Keratinocyte (primary cell): ENCODE data around the gene TXNRD2. TPM values are rescaled to one million over a fixed set of nuclear protein-coding genes. Genes with fewer than 3 reads are reported as not detected.
A peak's percentile ranks its signal among the peaks of the same experiment; 100 is the strongest.

Experiments used
- DNase-seq: peaks from one replicate; pipeline ENCODE4 v3.0.0-alpha.2; 2011; ENCODE audit warnings: low read depth, missing footprints, low spot score
- FAIRE-seq: peaks from 2 replicates; lab custom pipeline; 2011; peaks lifted over from hg19 to GRCh38; lab: Jason Lieb, UNC
- H2AFZ ChIP-seq: 2 replicates; pipeline ENCODE4 v1.6.0; 2012; ENCODE audit warnings: low read length, control low read depth, inconsistent platforms; ENCODE audit not compliant: control insufficient read depth
- H3K27ac ChIP-seq: 2 replicates; pipeline ENCODE4 v1.5.1; 2011; ENCODE audit warnings: low read length; ENCODE audit not compliant: control insufficient read depth, insufficient read depth
- H3K27me3 ChIP-seq: 3 replicates; pipeline ENCODE4 v1.6.0; 2011; ENCODE audit warnings: low read length; ENCODE audit not compliant: control insufficient read depth, insufficient read depth; ENCODE audit errors: extremely low read depth
- H3K36me3 ChIP-seq, 2 experiments: 2 replicates in 1 of 2; 3 replicates in 1 of 2; pipeline ENCODE4 v1.5.1; 2011; ENCODE audit warnings: low read length in 2 of 2, mild to moderate bottlenecking in 1 of 2; ENCODE audit not compliant: control insufficient read depth in 2 of 2, insufficient read depth in 2 of 2; ENCODE audit errors: extremely low read depth in 1 of 2
- H3K4me1 ChIP-seq: 3 replicates; pipeline ENCODE4 v1.5.1; 2011; ENCODE audit warnings: low read length; ENCODE audit not compliant: control insufficient read depth, insufficient read depth; ENCODE audit errors: extremely low read depth
- H3K4me2 ChIP-seq: 3 replicates; pipeline ENCODE4 v1.6.0; 2011; ENCODE audit warnings: low read depth, low read length; ENCODE audit not compliant: control insufficient read depth, insufficient read depth; ENCODE audit errors: extremely low read depth
- H3K4me3 ChIP-seq, 3 experiments: fragments of 200-600 bp in 1 of 3; sonication (generic) in 1 of 3; 2 replicates in 2 of 3; 3 replicates in 1 of 3; pipeline ENCODE4 v1.5.1; 2011 to 2016; ENCODE audit warnings: low read length in 3 of 3, mild to moderate bottlenecking in 3 of 3, control low read depth in 2 of 3, inconsistent platforms in 1 of 3, low read depth in 1 of 3, mixed read lengths in 1 of 3, mixed run types in 1 of 3, moderate library complexity in 1 of 3; ENCODE audit not compliant: control insufficient read depth in 2 of 3, insufficient read depth in 2 of 3; ENCODE audit errors: extremely low read depth in 1 of 3
- H3K79me2 ChIP-seq: 2 replicates; pipeline ENCODE4 v1.6.0; 2012; ENCODE audit warnings: low read length; ENCODE audit not compliant: control insufficient read depth, insufficient read depth
- H3K9ac ChIP-seq: 3 replicates; pipeline ENCODE4 v1.6.0; 2011; ENCODE audit warnings: low read length; ENCODE audit not compliant: control insufficient read depth, insufficient read depth; ENCODE audit errors: extremely low read depth
- H3K9me1 ChIP-seq: 3 replicates; pipeline ENCODE4 v1.6.0; 2011; ENCODE audit warnings: low read length; ENCODE audit not compliant: control insufficient read depth, insufficient read depth; ENCODE audit errors: extremely low read depth
- H3K9me3 ChIP-seq: 2 replicates; pipeline ENCODE4 v1.5.1; 2012; ENCODE audit warnings: low read depth, low read length; ENCODE audit not compliant: control insufficient read depth
- H4K20me1 ChIP-seq: 3 replicates; pipeline ENCODE4 v1.6.0; 2011; ENCODE audit warnings: low read length; ENCODE audit not compliant: control insufficient read depth, insufficient read depth; ENCODE audit errors: extremely low read depth
- CTCF ChIP-seq, 3 experiments: IDR thresholded peaks in 1 of 3; conservative IDR thresholded peaks in 1 of 3; optimal IDR thresholded peaks in 1 of 3; 2 replicates in 2 of 3; 3 replicates in 1 of 3; pipeline versions ENCODE3 to v1.5.1; 2011; ENCODE audit warnings: low read length in 3 of 3, mild to moderate bottlenecking in 3 of 3, moderate library complexity in 2 of 3, control low read depth in 1 of 3, inconsistent platforms in 1 of 3; ENCODE audit not compliant: insufficient read depth in 2 of 3; ENCODE audit errors: extremely low read depth in 1 of 3
- EZH2 ChIP-seq: IDR thresholded peaks from one replicate; pipeline ENCODE4 v1.6.1; 2012; ENCODE audit warnings: inconsistent platforms, mild to moderate bottlenecking, low read length, moderate library complexity
- dilution Hi-C: fragments of 300-500 bp; cut with MboI; formaldehyde crosslinking; loops from one replicate; pipeline ENCODE4 v1.7.0; 2020; ENCODE audit warnings: low sequenced_read_pairs; ENCODE audit not compliant: extremely low pct_ligation_motif_present
- polyA plus RNA-seq, 5 experiments: library from polyadenylated mRNA; depleted of rRNA in 3 of 5; stranded (reverse) in 3 of 5; stranded (forward) in 1 of 5; unstranded in 1 of 5; fragments of >200 nt; gene quantifications; 1 replicate in 1 of 5; 2 replicates in 3 of 5; 3 replicates in 1 of 5; pipeline versions ENCODE4 v1.2.1 to v1.2.3, GENCODE V29; 2011 to 2012; ENCODE audit warnings: missing spikeins in 2 of 5, low read depth in 1 of 5, low replicate concordance in 1 of 5

The TXNRD2 gene
- polyA plus RNA-seq, 1 donor (not counting 4 experiments of a cell fraction or from before 2014, with no cell fraction given), result 16.0 TPM

GRCh38 chr22:19842393-19843106 lies 99.1 kb downstream of the TXNRD2 start:
- FAIRE-seq (peak; percentile 13), DNase-seq (no peak)
- Histone ChIP-seq H3K27ac (no peak overlapping the region), H3K79me2 (no peaks in the 10 kb centered on the region), H3K9me1 (peaks cover 2% of the 10 kb centered on the region), H3K4me1 (peaks cover 22% of the 10 kb centered on the region), H3K9me3 (no peaks in the 10 kb centered on the region), H3K9ac (no peak overlapping the region), H3K4me3 (no peak overlapping the region), H3K27me3 (no peaks in the 10 kb centered on the region), H4K20me1 (no peaks in the 10 kb centered on the region), H3K4me2 (no peak overlapping the region), H3K36me3 (peaks cover 0 to 1% of the 10 kb centered on the region in 2 experiments), H2AFZ (no peak overlapping the region)
- dilution Hi-C loops, result no loop called here
- TF ChIP-seq CTCF (optimal IDR thresholded peaks at IDR 0.05 in 1 of 3, IDR thresholded peaks at IDR 0.05 in 1 of 3, conservative IDR thresholded peaks at IDR 0.05 in 1 of 3; ENCODE audit: extremely low read depth in 1 of 3, insufficient read depth in 2 of 3, low read length in 3 of 3) (no peak), EZH2 (no peak)

DNA sequence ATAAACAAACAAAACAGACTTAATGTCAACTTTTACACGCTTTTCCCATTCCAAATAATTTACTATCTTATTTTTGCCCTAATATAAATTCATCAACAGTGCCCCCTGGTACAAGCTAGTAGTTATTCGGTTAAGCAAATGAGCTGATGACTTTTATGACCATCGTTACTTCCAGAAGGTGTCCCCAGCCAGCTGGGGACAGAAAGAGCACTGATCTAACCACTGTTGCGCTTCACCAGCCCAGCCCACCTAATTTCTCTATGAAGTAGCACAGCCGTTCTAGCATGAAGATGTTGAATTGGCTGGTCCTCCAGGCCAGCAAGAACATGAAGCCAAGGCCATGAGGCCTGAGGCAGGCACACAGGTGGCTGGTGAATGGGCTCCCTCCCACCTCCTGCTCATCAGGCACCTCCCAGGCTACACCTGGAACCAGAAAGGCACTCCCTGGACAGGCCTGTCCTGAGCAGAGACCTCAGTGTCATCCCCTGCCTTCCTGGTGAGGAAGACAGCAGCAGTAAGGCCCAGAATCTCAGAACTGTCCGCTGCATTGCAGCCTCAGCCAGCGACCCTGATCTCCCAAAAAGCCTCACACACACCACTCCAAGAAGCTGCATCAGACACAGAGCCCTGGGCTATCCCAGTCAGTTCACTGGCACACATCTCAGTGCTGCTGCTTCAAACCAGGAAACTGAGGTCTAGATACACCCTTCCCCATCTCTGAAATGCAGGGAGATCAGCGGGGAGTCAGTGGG lies 99.8 kb downstream of the TXNRD2 start:
- dilution Hi-C loops, result no loop called here
- Histone ChIP-seq H3K4me2 (no peak overlapping the region), H3K4me1 (peaks cover 22% of the 10 kb centered on the region), H3K9me3 (no peaks in the 10 kb centered on the region), H3K36me3 (no peaks in the 10 kb centered on the region), H3K9ac (no peak overlapping the region), H2AFZ (no peak overlapping the region), H3K4me3 (no peak overlapping the region), H3K27me3 (no peaks in the 10 kb centered on the region), H3K27ac (no peak overlapping the region), H4K20me1 (no peaks in the 10 kb centered on the region), H3K9me1 (peaks cover 2% of the 10 kb centered on the region), H3K79me2 (no peaks in the 10 kb centered on the region)
- FAIRE-seq (no peak), DNase-seq (no peak)
- TF ChIP-seq CTCF (optimal IDR thresholded peaks at IDR 0.05 in 1 of 3, IDR thresholded peaks at IDR 0.05 in 1 of 3, conservative IDR thresholded peaks at IDR 0.05 in 1 of 3; ENCODE audit: extremely low read depth in 1 of 3, insufficient read depth in 2 of 3, low read length in 3 of 3) (no peak), EZH2 (no peak)
